Keratinocyte (primary cell): ENCODE measurements around the gene LRP1B. TPM values are rescaled to one million over a fixed set of nuclear protein-coding genes. Genes with fewer than 3 reads are reported as not detected.

Experiments
- DNase-seq: peaks from one replicate; pipeline ENCODE4 v3.0.0-alpha.2; 2011; ENCODE audit warnings: low read depth, missing footprints, low spot score
- FAIRE-seq: peaks from 2 replicates; lab custom pipeline; 2011; peaks lifted over from hg19 to GRCh38; lab: Jason Lieb, UNC
- H2AFZ ChIP-seq: 2 replicates; pipeline ENCODE4 v1.6.0; 2012; ENCODE audit warnings: low read length, control low read depth, inconsistent platforms; ENCODE audit not compliant: control insufficient read depth
- H3K27ac ChIP-seq: 2 replicates; pipeline ENCODE4 v1.5.1; 2011; ENCODE audit warnings: low read length; ENCODE audit not compliant: control insufficient read depth, insufficient read depth
- H3K27me3 ChIP-seq: 3 replicates; pipeline ENCODE4 v1.6.0; 2011; ENCODE audit warnings: low read length; ENCODE audit not compliant: control insufficient read depth, insufficient read depth; ENCODE audit errors: extremely low read depth
- H3K36me3 ChIP-seq, 2 experiments: 2 replicates in 1 of 2; 3 replicates in 1 of 2; pipeline ENCODE4 v1.5.1; 2011; ENCODE audit warnings: low read length in 2 of 2, mild to moderate bottlenecking in 1 of 2; ENCODE audit not compliant: control insufficient read depth in 2 of 2, insufficient read depth in 2 of 2; ENCODE audit errors: extremely low read depth in 1 of 2
- H3K4me1 ChIP-seq: 3 replicates; pipeline ENCODE4 v1.5.1; 2011; ENCODE audit warnings: low read length; ENCODE audit not compliant: control insufficient read depth, insufficient read depth; ENCODE audit errors: extremely low read depth
- H3K4me2 ChIP-seq: 3 replicates; pipeline ENCODE4 v1.6.0; 2011; ENCODE audit warnings: low read depth, low read length; ENCODE audit not compliant: control insufficient read depth, insufficient read depth; ENCODE audit errors: extremely low read depth
- H3K4me3 ChIP-seq, 3 experiments: fragments of 200-600 bp in 1 of 3; sonication (generic) in 1 of 3; 2 replicates in 2 of 3; 3 replicates in 1 of 3; pipeline ENCODE4 v1.5.1; 2011 to 2016; ENCODE audit warnings: low read length in 3 of 3, mild to moderate bottlenecking in 3 of 3, control low read depth in 2 of 3, inconsistent platforms in 1 of 3, low read depth in 1 of 3, mixed read lengths in 1 of 3, mixed run types in 1 of 3, moderate library complexity in 1 of 3; ENCODE audit not compliant: control insufficient read depth in 2 of 3, insufficient read depth in 2 of 3; ENCODE audit errors: extremely low read depth in 1 of 3
- H3K79me2 ChIP-seq: 2 replicates; pipeline ENCODE4 v1.6.0; 2012; ENCODE audit warnings: low read length; ENCODE audit not compliant: control insufficient read depth, insufficient read depth
- H3K9ac ChIP-seq: 3 replicates; pipeline ENCODE4 v1.6.0; 2011; ENCODE audit warnings: low read length; ENCODE audit not compliant: control insufficient read depth, insufficient read depth; ENCODE audit errors: extremely low read depth
- H3K9me1 ChIP-seq: 3 replicates; pipeline ENCODE4 v1.6.0; 2011; ENCODE audit warnings: low read length; ENCODE audit not compliant: control insufficient read depth, insufficient read depth; ENCODE audit errors: extremely low read depth
- H3K9me3 ChIP-seq: 2 replicates; pipeline ENCODE4 v1.5.1; 2012; ENCODE audit warnings: low read depth, low read length; ENCODE audit not compliant: control insufficient read depth
- H4K20me1 ChIP-seq: 3 replicates; pipeline ENCODE4 v1.6.0; 2011; ENCODE audit warnings: low read length; ENCODE audit not compliant: control insufficient read depth, insufficient read depth; ENCODE audit errors: extremely low read depth
- CTCF ChIP-seq, 3 experiments: IDR thresholded peaks in 1 of 3; conservative IDR thresholded peaks in 1 of 3; optimal IDR thresholded peaks in 1 of 3; 2 replicates in 2 of 3; 3 replicates in 1 of 3; pipeline versions ENCODE3 to v1.5.1; 2011; ENCODE audit warnings: low read length in 3 of 3, mild to moderate bottlenecking in 3 of 3, moderate library complexity in 2 of 3, control low read depth in 1 of 3, inconsistent platforms in 1 of 3; ENCODE audit not compliant: insufficient read depth in 2 of 3; ENCODE audit errors: extremely low read depth in 1 of 3
- EZH2 ChIP-seq: IDR thresholded peaks from one replicate; pipeline ENCODE4 v1.6.1; 2012; ENCODE audit warnings: inconsistent platforms, mild to moderate bottlenecking, low read length, moderate library complexity
- dilution Hi-C: fragments of 300-500 bp; cut with MboI; formaldehyde crosslinking; loops from one replicate; pipeline ENCODE4 v1.7.0; 2020; ENCODE audit warnings: low sequenced_read_pairs; ENCODE audit not compliant: extremely low pct_ligation_motif_present
- polyA plus RNA-seq, 5 experiments: library from polyadenylated mRNA; depleted of rRNA in 3 of 5; stranded (reverse) in 3 of 5; stranded (forward) in 1 of 5; unstranded in 1 of 5; fragments of >200 nt; gene quantifications; 1 replicate in 1 of 5; 2 replicates in 3 of 5; 3 replicates in 1 of 5; pipeline versions ENCODE4 v1.2.1 to v1.2.3, GENCODE V29; 2011 to 2012; ENCODE audit warnings: missing spikeins in 2 of 5, low read depth in 1 of 5, low replicate concordance in 1 of 5

LRP1B gene
- polyA plus RNA-seq, 1 donor (not counting 4 experiments of a cell fraction or from before 2014, with no cell fraction given), result not detected

GRCh38 chr2:140246058-140246457 lies 1884.8 kb downstream of the LRP1B start:
- no peaks in the 10 kb centered on the region for H3K27me3 ChIP-seq
- no peaks in the 10 kb centered on the region for H4K20me1 ChIP-seq
- FAIRE-seq (no peak), DNase-seq (no peak)
- H3K4me3 ChIP-seq, result no peak overlapping the region
- dilution Hi-C loops, result no loop called here
- H3K36me3 ChIP-seq, result no peaks in the 10 kb centered on the region
- no peaks in the 10 kb centered on the region for H3K79me2 ChIP-seq
- H3K4me2 ChIP-seq, result no peak overlapping the region
- no peak overlapping the region for H3K9ac ChIP-seq
- H3K9me3 ChIP-seq, result no peaks in the 10 kb centered on the region
- no peaks in the 10 kb centered on the region for H3K9me1 ChIP-seq
- H2AFZ ChIP-seq, result no peak overlapping the region
- H3K27ac ChIP-seq, result no peak overlapping the region
- H3K4me1 ChIP-seq, result no peaks in the 10 kb centered on the region
- TF ChIP-seq EZH2 (no peak), CTCF (optimal IDR thresholded peaks at IDR 0.05 in 1 of 3, IDR thresholded peaks at IDR 0.05 in 1 of 3, conservative IDR thresholded peaks at IDR 0.05 in 1 of 3; ENCODE audit: extremely low read depth in 1 of 3, insufficient read depth in 2 of 3, low read length in 3 of 3) (no peak)

GRCh38 chr2:140242889-140243288 lies 1887.9 kb downstream of the LRP1B start:
- no peak for FAIRE-seq
- H2AFZ ChIP-seq, result no peak overlapping the region
- no peak overlapping the region for H3K27ac ChIP-seq
- H3K4me1 ChIP-seq, result no peaks in the 10 kb centered on the region
- H3K4me3 ChIP-seq, result no peak overlapping the region
- H3K36me3 ChIP-seq, result no peaks in the 10 kb centered on the region
- no peaks in the 10 kb centered on the region for H3K79me2 ChIP-seq
- H3K9me1 ChIP-seq, result no peaks in the 10 kb centered on the region
- no peaks in the 10 kb centered on the region for H3K27me3 ChIP-seq
- no peaks in the 10 kb centered on the region for H4K20me1 ChIP-seq
- no peak overlapping the region for H3K9ac ChIP-seq
- H3K9me3 ChIP-seq, result no peaks in the 10 kb centered on the region
- no peak for DNase-seq
- TF ChIP-seq EZH2, result no peak
- TF ChIP-seq CTCF (optimal IDR thresholded peaks at IDR 0.05 in 1 of 3, IDR thresholded peaks at IDR 0.05 in 1 of 3, conservative IDR thresholded peaks at IDR 0.05 in 1 of 3; ENCODE audit: extremely low read depth in 1 of 3, insufficient read depth in 2 of 3, low read length in 3 of 3), result no peak
- dilution Hi-C loops, result no loop called here
- H3K4me2 ChIP-seq, result no peak overlapping the region
